Activated CD4-positive, alpha-beta T cell treated with anti-CD3 and anti-CD28 coated beads, Interleukin-2, amount 10 ng/mL, durations not matched to agents 24 days and 14 days (primary cell): ENCODE measurements around the gene HPS3. TPM values are rescaled to one million over a fixed set of nuclear protein-coding genes. Genes with fewer than 3 reads are reported as not detected.
"Not testable (repeated sequence)": the region's sequence is repeated elsewhere in the genome, so short reads cannot be mapped to it uniquely, and the experiment has no call there.

Source experiments
- DNase-seq: peaks from one replicate; pipeline ENCODE4 v3.0.0; 2022
- H3K27ac Mint-ChIP-seq: one replicate; pipeline ENCODE4 v1.8.0; 2022; ENCODE audit warnings: mild to moderate bottlenecking, mixed read lengths
- H3K27me3 Mint-ChIP-seq: one replicate; pipeline ENCODE4 v1.8.0; 2022; ENCODE audit warnings: mixed read lengths
- H3K36me3 Mint-ChIP-seq: one replicate; pipeline ENCODE4 v1.8.0; 2022; ENCODE audit warnings: low read depth, mild to moderate bottlenecking, mixed read lengths
- H3K4me1 Mint-ChIP-seq: one replicate; pipeline ENCODE4 v1.8.0; 2021; ENCODE audit warnings: mixed read lengths
- H3K4me3 Mint-ChIP-seq: one replicate; pipeline ENCODE4 v1.8.0; 2022; ENCODE audit warnings: mild to moderate bottlenecking, moderate library complexity, mixed read lengths
- H3K9me3 Mint-ChIP-seq: one replicate; pipeline ENCODE4 v1.8.0; 2021; ENCODE audit warnings: mixed read lengths
- intact Hi-C: fragments of 100-400 bp; cut with micrococcal nuclease; formaldehyde crosslinking; loops from one replicate; pipeline ENCODE4 v1.15.1; 2023
- total RNA-seq: library from RNA; stranded (reverse); gene quantifications from 2 replicates; pipeline ENCODE4 v1.2.3, GENCODE V29; 2022

HPS3 gene
- total RNA-seq, 1 donor from 2014 or later: 17.4 TPM

DNA sequence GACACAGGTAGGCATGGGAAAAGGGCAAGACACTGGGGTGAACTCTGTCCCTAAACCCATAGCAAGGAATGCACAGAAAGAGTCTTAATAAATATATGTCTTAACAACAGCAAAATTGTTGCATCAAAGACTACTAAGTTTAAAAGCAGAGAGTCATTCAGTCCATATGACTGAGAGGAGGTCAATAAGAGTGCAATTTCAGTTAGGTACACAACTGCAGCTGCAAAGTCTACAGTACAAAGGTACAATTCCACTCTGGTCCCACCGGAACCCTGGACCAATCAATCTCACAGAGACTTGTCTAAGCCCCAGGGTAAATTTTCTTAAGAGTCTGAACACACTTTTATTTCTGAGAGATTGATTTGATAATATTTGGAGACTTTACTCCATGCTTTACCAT, 85.3 kb downstream of the HPS3 start:
- Mint-ChIP-seq H3K9me3 (no peaks in the 10 kb centered on the region), H3K36me3 (no peaks in the 10 kb centered on the region)
- intact Hi-C loops: no loop called here

DNA sequence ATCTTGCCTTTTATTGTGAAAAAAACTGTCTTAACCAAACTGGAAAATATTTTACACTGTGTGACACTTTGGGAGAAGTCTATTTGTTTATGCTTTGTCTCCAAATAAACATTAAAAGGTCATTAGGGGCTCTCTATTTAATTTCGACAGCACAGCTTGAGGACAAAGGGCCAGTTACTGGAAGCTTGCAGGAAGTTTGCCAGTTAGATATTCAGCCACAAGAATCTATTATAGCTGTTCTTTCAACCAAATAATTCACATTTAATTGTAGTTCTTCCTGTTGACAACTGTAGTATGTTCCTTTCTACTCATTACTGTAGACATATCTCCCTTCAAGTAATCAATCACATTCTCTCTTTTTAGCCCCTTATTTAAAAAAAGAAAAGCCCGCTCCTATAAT, 86.1 kb downstream of the HPS3 start:
- Mint-ChIP-seq H3K36me3 (no peaks in the 10 kb centered on the region), H3K27ac (no peak overlapping the region), H3K4me3 (no peak overlapping the region), H3K9me3 (no peaks in the 10 kb centered on the region), H3K4me1 (no peaks in the 10 kb centered on the region), H3K27me3 (peaks cover 10% of the 10 kb centered on the region)
- intact Hi-C loops: no loop called here
- no peak for DNase-seq

More for the DNA sequence above, 85.3 kb downstream of the HPS3 start:
- peak; percentile 43 for DNase-seq
- Mint-ChIP-seq H3K4me1 (no peaks in the 10 kb centered on the region), H3K27ac (no peak overlapping the region), H3K27me3 (peaks cover 16% of the 10 kb centered on the region), H3K4me3 (no peak overlapping the region)

DNA sequence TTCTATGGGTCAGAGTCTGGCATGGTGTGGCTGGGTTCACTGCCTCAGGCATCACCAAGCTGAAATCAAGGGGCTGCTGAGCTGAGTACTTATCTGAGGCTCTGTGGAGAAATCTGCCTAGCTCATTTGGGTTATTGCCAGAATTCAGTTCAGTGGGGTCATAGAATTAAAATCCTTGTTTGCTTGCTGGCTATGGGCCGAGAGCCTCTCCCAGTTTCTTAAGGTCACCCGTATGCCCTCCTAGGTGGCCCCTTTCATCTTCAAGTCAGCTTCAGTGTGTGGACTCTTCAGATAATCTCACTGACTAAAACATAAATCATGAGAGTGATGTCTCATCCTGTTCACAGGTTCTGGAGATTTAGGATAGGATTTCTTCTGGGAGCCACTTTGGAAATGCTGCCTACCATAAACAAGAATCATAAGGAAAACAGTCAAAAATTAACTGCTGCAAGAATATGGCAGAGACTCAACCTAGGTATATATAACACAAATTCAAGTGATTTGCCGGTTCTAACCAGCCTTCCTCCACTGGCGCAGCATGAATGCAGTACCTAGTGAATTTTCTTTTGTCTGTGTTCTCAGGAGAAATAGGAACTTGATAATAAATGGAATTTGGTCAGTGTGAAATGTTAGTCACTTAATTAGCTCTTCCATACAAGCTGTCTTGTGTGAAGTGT, 86.9 kb downstream of the HPS3 start:
- Mint-ChIP-seq H3K9me3 (no peaks in the 10 kb centered on the region), H3K4me1 (no peaks in the 10 kb centered on the region), H3K27me3 (peaks cover 10% of the 10 kb centered on the region), H3K27ac (no peak overlapping the region), H3K4me3 (no peak overlapping the region), H3K36me3 (no peaks in the 10 kb centered on the region)
- intact Hi-C loops: no loop called here
- peak; percentile 37 for DNase-seq

DNA sequence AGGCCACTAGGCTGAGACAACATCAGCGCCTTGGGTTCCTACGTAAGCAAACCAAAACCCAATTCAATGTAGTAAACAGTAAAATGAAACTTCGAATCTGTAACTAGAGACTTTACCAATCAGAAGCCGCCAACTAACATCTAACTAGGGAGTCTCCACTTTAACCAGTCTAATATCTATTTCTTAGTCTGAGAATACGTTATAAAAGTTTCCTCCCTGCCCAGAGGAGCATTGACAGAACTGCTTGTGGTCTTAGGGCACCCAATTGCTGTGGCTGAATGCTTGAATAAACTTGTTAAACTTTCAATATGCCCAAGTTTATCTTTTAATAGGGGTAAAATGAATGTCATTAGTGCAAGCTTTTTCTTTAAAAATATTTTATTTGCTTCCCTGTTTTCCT, 87.9 kb downstream of the HPS3 start:
- Mint-ChIP-seq H3K9me3 (no peaks in the 10 kb centered on the region), H3K4me3 (no peak overlapping the region), H3K27me3 (peaks cover 6% of the 10 kb centered on the region), H3K4me1 (no peaks in the 10 kb centered on the region), H3K27ac (no peak overlapping the region), H3K36me3 (no peaks in the 10 kb centered on the region)
- no peak for DNase-seq
- intact Hi-C loops: no loop called here

DNA sequence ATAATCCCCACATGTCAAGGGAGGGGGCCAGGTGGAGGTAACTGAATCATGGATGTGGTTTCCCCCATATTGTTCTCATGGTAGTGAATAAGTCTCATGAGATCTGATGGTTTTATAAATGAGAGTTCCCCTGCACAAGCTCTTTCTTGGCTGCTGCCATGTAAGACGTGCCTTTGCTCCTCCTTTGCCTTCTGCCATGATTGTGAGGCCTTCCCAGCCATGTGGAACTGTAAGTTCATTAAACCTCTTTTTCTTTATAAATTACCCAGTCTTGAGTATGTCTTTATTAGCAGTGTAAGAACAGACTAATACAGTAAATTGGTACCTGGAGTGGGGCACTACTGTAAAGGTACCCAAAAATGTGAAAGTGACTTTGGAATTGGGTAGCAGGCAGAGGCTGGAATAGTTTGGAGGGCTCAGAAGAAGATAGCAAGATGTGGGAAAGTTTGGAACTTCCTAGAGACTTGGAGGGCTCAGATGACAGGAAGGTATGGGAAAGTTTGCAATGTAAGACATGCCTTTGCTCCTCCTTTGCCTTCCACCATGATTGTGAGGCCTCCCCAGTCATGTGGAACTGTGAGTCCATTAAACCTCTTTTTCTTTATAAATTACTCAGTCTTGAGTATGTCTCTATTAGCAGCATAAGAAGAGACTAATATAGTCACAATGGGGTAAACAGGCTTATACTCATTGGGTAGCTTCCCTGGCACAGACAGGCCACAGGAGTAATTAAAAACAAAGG, 90.1 kb downstream of the HPS3 start:
- H3K27me3 Mint-ChIP-seq, H3K9me3 Mint-ChIP-seq, intact Hi-C loops, DNase-seq, H3K4me3 Mint-ChIP-seq, H3K4me1 Mint-ChIP-seq, H3K27ac Mint-ChIP-seq, H3K36me3 Mint-ChIP-seq: not testable (repeated sequence)

DNA sequence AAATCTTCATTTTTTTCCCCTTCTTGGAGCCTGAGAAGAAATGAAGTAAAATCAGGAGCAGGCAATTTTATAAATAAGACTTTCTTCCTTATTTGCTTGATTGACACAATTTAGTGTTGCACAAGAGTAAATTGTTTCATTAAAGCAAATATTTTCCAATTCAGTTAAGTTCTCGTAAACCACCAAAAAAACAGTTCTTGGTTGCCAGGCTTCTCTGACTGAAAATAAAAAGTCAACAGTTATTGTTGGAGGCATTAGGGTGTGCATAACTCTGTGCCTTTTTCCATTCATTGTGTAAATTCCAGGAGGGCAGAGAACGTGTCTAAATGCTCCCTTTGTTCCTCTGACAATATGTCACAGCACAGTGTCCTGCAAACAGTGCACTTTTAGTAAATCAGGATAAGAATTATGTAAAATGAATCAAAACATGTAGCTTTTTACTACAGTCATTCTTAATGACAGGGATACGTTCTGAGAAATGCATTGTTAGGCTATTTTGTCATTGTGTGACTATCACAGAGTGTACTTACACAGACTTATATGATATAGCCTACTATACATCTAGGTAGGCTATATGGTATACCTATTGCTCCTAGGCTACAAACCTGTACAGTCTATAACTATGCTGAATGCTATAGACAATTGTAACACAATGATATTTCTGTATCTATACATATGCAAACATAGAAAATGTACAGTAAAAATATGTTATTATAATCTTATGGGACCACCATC, 92.5 kb downstream of the HPS3 start, which contains the start of gene CP:
CP (minus strand) TSS at position 47 of the 735 bp plus-strand sequence; CDS start at position 10, 37 bp downstream.
- intact Hi-C loops: no loop called here
- Mint-ChIP-seq H3K4me1 (peaks cover 26% of the 10 kb centered on the region), H3K9me3 (peaks cover 3% of the 10 kb centered on the region), H3K27ac (no peak within 1 kb of the TSS), H3K4me3 (no peak within 1 kb of the TSS), H3K27me3 (peaks cover 1% of the 10 kb centered on the region), H3K36me3 (no peaks in the 10 kb centered on the region)
- DNase-seq: no peak

Other genes with a start within 250 kb of the HPS3 start
- gene GYG1, start 138.1 kb upstream of the HPS3 start, total RNA-seq: 27.4 and 28.0 TPM in 2 replicates
- 18.9 and 19.6 TPM in 2 replicates for gene HLTF, start 43.1 kb upstream of the HPS3 start, total RNA-seq
- not detected in 2 replicates for gene CP, start 92.2 kb downstream of the HPS3 start, total RNA-seq
- gene TM4SF18, start 204.0 kb downstream of the HPS3 start, total RNA-seq: not detected in 2 replicates
- 0.26 and 0.28 TPM in 2 replicates for gene TM4SF1, start 248.0 kb downstream of the HPS3 start, total RNA-seq